Kidney (tissue), 14 donors: ENCODE results near the gene WDR54. TPM values are rescaled to one million over a fixed set of nuclear protein-coding genes. Genes with fewer than 3 reads are reported as not detected.
A peak's percentile ranks its signal among the peaks of the same experiment; 100 is the strongest.

Experiments used
- DNase-seq, 5 donors: peaks; one replicate each; pipeline ENCODE4 v3.0.0-alpha.2; 2013 to 2020
- FAIRE-seq: peaks from 2 replicates; lab custom pipeline; 2012; peaks lifted over from hg19 to GRCh38; lab: Jason Lieb, UNC
- H3K27ac ChIP-seq, 2 donors: one replicate each; pipeline ENCODE4 v1.7.0; 2013; ENCODE audit warnings: low read depth in 2 of 2, low read length in 2 of 2, inconsistent platforms in 1 of 2
- H3K27me3 ChIP-seq: one replicate; pipeline ENCODE4 v1.7.1; 2013; ENCODE audit warnings: low read length, inconsistent platforms; ENCODE audit not compliant: control insufficient read depth, insufficient read depth
- H3K36me3 ChIP-seq, 3 donors: one replicate each; pipeline versions ENCODE4 v1.7.0 to v1.7.1; 2013; ENCODE audit warnings: low read length in 3 of 3, control low read depth in 1 of 3, inconsistent platforms in 1 of 3; ENCODE audit not compliant: insufficient read depth in 3 of 3, control insufficient read depth in 2 of 3
- H3K4me1 ChIP-seq, 3 donors: one replicate each; pipeline versions ENCODE4 v1.7.0 to v1.7.1; 2013; ENCODE audit warnings: low read length in 3 of 3, inconsistent platforms in 1 of 3, low read depth in 1 of 3; ENCODE audit not compliant: control insufficient read depth in 2 of 3, insufficient read depth in 2 of 3
- H3K4me3 ChIP-seq, 3 donors: one replicate each; pipeline versions ENCODE4 v1.7.0 to v1.8.1; 2013; ENCODE audit warnings: low read length in 3 of 3, control low read depth in 1 of 3, inconsistent platforms in 1 of 3
- H3K9ac ChIP-seq, 3 donors: one replicate each; pipeline versions ENCODE4 v1.7.0 to v1.7.1; 2013; ENCODE audit warnings: low read length in 3 of 3, control low read depth in 1 of 3, inconsistent platforms in 1 of 3
- H3K9me3 ChIP-seq, 3 donors: one replicate each; pipeline versions ENCODE4 v1.7.0 to v1.7.1; 2013; ENCODE audit warnings: low read length in 3 of 3, control low read depth in 1 of 3, inconsistent platforms in 1 of 3; ENCODE audit not compliant: control insufficient read depth in 2 of 3, insufficient read depth in 1 of 3
- intact Hi-C: fragments of 100-400 bp; cut with DNase I; formaldehyde crosslinking; loops from one replicate; pipeline ENCODE4 v1.11.1; 2022
- polyA plus RNA-seq: library from polyadenylated mRNA; stranded (reverse); fragments of 350-450 nt; fragmentation: Illumina TruSeq; extraction: RNeasy Lipid Tissue Mini Kit (QIAGEN cat#74804); gene quantifications from one replicate; pipeline ENCODE4 v1.2.3, GENCODE V29; 2014; ENCODE audit warnings: low read depth, low replicate concordance; ENCODE audit not compliant: insufficient read depth
- total RNA-seq: library from RNA; stranded (reverse); fragmentation: NEBNext Ultra II Directional; extraction: Animal tissue kit (Norgen Biotek cat#: 25700); gene quantifications from one replicate; pipeline ENCODE4 v1.2.1, GENCODE V29; 2021
- TF ChIP-seq, protein P1 (sequence below): IDR thresholded peaks from 3 replicates; pipeline ENCODE4 v1.5.1; 2012; ENCODE audit warnings: mild to moderate bottlenecking, moderate library complexity, borderline replicate concordance; ENCODE audit not compliant: insufficient read depth; ENCODE audit errors: extremely low read depth
- donor health status: control.
- donor health status: control.
- donor health status: control.
- donor health status: control.
- donor health status: control.
- donor health status: DM: yes; HTN: yes; CAD: no.
- donor health status: Normal renal cell carcinoma (clear cell type).

Gene WDR54
- total and polyA plus RNA-seq, 2 donors from 2014 or later, result 23.3 to 37.6 TPM

GRCh38 chr2:74447230-74447999 is 25.9 kb downstream of the WDR54 start:
- intact Hi-C loops, result no loop called here

GRCh38 chr2:74448771-74449170 is 27.2 kb downstream of the WDR54 start:
- FAIRE-seq, result no peak
- no peak for DNase-seq

More at GRCh38 chr2:74447230-74447999, 25.9 kb downstream of the WDR54 start:
- DNase-seq (no peak), FAIRE-seq (no peak)
- no peaks in the 10 kb centered on the region for H3K9me3 ChIP-seq
- H3K4me3 ChIP-seq, result no peak overlapping the region
- no peak overlapping the region for H3K9ac ChIP-seq
- TF ChIP-seq, protein P1, sequence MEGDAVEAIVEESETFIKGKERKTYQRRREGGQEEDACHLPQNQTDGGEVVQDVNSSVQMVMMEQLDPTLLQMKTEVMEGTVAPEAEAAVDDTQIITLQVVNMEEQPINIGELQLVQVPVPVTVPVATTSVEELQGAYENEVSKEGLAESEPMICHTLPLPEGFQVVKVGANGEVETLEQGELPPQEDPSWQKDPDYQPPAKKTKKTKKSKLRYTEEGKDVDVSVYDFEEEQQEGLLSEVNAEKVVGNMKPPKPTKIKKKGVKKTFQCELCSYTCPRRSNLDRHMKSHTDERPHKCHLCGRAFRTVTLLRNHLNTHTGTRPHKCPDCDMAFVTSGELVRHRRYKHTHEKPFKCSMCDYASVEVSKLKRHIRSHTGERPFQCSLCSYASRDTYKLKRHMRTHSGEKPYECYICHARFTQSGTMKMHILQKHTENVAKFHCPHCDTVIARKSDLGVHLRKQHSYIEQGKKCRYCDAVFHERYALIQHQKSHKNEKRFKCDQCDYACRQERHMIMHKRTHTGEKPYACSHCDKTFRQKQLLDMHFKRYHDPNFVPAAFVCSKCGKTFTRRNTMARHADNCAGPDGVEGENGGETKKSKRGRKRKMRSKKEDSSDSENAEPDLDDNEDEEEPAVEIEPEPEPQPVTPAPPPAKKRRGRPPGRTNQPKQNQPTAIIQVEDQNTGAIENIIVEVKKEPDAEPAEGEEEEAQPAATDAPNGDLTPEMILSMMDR, result no peak
- H3K27ac ChIP-seq, result peak overlapping the region in 1 of 2 donors; percentile 67
- H3K27me3 ChIP-seq, result no peaks in the 10 kb centered on the region
- H3K4me1 ChIP-seq, result peaks cover 0 to 16% (median 0%) of the 10 kb centered on the region in 3 donors
- H3K36me3 ChIP-seq, result no peaks in the 10 kb centered on the region

DNA sequence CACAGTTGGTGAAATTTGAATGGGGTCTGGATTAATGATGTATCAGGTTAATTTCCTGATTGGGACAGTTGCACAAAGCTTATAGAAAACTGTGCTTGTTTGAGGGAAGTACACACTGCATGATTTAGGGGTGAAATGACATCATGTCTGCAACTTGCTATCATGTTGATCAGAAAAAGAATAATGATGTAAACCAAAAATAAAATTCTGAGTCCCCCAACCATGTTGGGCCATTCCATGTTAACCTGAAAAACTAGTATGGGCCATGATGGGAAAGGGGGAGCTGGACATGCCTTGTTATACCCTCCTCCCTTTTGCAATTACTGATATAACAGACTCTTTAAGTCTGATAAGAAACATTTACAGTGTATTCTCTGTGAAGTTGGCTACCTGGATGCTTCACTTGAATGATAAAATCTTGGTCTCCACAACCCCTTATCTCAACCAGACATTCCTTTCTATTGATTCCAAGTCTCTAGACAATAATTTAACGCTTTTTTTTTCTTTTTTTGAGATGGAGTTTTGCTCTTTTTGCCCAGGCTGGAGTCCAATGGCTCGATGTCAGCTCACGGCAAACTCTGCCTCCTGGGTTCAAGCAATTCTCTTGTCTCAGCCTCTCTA is 29.1 kb downstream of the WDR54 start:
- Histone ChIP-seq H3K4me1 (peaks cover 0 to 5% (median 5%) of the 10 kb centered on the region in 3 donors), H3K27ac (no peak overlapping the region), H3K9me3 (no peaks in the 10 kb centered on the region), H3K27me3 (no peaks in the 10 kb centered on the region), H3K36me3 (no peaks in the 10 kb centered on the region), H3K4me3 (no peak overlapping the region), H3K9ac (no peak overlapping the region)
- intact Hi-C loops, result no loop called here
- FAIRE-seq (no peak), DNase-seq (no peak)
- TF ChIP-seq, protein P1, result no peak

More at GRCh38 chr2:74448771-74449170, 27.2 kb downstream of the WDR54 start:
- intact Hi-C loops, result no loop called here
- TF ChIP-seq, protein P1, result no peak
- H3K4me1 ChIP-seq, result peaks cover 0 to 10% (median 0%) of the 10 kb centered on the region in 3 donors
- no peaks in the 10 kb centered on the region for H3K36me3 ChIP-seq
- H3K9me3 ChIP-seq, result no peaks in the 10 kb centered on the region
- H3K27ac ChIP-seq, result no peak overlapping the region
- H3K9ac ChIP-seq, result no peak overlapping the region
- no peaks in the 10 kb centered on the region for H3K27me3 ChIP-seq
- no peak overlapping the region for H3K4me3 ChIP-seq
